NCI-H2227 (cell line): ENCODE measurements around the gene SLC12A9.
A peak's percentile ranks its signal among the peaks of the same experiment; 100 is the strongest.

ENCODE experiments used
- DNase-seq: peaks from one replicate; lab custom pipeline; 2025; ENCODE audit not compliant: unreplicated experiment; lab: John Stamatoyannopoulos, UW

SLC12A9 gene

GRCh38 chr7:100860702-100861615 lies 8.4 kb downstream of the SLC12A9 start:
- DNase-seq: no peak

- DNase-seq: no peak
Measured at GRCh38 chr7:100861616-100861985, 9.1 kb downstream of the SLC12A9 start.

DNA sequence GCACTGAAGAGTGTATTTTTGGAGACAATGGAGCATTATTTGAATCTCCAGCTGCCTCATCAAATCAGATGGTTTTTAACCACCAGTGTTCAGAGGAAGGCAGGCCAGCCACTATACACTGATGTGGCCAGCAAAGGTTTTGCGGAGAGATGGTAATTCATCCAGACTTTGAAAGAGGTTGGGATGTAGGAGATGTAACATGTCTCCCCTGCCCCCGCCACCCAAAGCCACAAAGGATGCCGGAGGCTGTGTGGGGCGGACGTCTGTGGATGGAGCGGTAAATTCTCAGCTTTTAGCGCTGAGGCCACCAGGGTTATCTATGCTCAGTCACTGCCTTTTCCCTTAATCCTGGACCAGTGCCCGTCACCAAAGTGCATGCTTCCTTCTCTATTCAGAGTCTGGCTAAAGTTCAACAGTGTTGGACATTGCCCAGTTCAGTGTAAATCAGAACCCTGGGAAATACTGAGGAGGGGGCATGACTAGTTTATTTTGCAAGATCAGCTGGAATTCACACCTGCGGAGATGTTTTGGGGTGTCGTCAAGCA lies 11.0 kb downstream of the SLC12A9 start:
- no peak for DNase-seq

GRCh38 chr7:100864263-100864845 lies 11.8 kb downstream of the SLC12A9 start:
- DNase-seq: no peak

- DNase-seq: no peak
Measured at GRCh38 chr7:100865372-100865911, 12.9 kb downstream of the SLC12A9 start.

DNA sequence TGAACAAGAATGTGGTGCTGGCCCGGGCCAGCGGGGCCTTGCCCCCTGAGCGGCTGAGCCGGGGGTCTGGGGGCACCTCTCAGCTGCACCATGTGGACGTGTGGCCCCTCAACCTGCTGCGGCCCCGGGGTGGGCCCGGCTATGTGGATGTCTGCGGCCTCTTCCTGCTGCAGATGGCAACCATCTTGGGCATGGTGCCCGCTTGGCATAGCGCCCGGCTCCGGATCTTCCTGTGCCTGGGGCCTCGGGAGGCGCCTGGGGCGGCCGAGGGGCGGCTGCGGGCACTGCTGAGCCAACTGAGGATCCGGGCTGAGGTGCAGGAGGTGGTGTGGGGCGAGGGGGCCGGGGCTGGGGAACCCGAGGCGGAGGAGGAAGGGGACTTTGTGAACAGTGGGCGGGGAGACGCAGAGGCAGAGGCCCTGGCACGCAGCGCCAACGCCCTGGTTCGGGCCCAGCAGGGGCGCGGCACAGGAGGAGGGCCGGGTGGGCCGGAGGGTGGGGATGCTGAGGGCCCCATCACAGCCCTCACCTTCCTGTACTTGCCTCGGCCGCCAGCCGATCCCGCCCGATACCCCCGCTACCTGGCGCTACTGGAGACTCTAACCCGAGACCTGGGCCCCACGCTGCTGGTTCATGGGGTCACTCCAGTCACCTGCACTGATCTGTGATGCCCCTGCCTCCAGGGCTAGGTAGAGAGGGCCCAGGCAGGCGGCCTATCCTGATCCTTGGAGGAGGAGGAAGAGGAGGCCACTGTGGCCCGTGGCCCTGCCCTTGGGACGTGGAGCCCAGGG lies 13.6 kb downstream of the SLC12A9 start:
- DNase-seq: no peak

GRCh38 chr7:100866729-100867039 lies 14.2 kb downstream of the SLC12A9 start:
- no peak for DNase-seq

GRCh38 chr7:100867040-100867775 lies 14.7 kb downstream of the SLC12A9 start, which contains the start of gene TRIP6:
TSS of gene TRIP6 (plus strand) at chr7:100867387. CDS start at chr7:100867498, 111 bp downstream.
- peak; percentile 39 for DNase-seq

- DNase-seq: no peak
Measured at GRCh38 chr7:100867776-100868485, 15.4 kb downstream of the SLC12A9 start.

- DNase-seq: no peak
Measured at GRCh38 chr7:100873599-100874299, 21.2 kb downstream of the SLC12A9 start.

- no peak for DNase-seq
Measured at GRCh38 chr7:100874300-100874576, 21.7 kb downstream of the SLC12A9 start.

DNA sequence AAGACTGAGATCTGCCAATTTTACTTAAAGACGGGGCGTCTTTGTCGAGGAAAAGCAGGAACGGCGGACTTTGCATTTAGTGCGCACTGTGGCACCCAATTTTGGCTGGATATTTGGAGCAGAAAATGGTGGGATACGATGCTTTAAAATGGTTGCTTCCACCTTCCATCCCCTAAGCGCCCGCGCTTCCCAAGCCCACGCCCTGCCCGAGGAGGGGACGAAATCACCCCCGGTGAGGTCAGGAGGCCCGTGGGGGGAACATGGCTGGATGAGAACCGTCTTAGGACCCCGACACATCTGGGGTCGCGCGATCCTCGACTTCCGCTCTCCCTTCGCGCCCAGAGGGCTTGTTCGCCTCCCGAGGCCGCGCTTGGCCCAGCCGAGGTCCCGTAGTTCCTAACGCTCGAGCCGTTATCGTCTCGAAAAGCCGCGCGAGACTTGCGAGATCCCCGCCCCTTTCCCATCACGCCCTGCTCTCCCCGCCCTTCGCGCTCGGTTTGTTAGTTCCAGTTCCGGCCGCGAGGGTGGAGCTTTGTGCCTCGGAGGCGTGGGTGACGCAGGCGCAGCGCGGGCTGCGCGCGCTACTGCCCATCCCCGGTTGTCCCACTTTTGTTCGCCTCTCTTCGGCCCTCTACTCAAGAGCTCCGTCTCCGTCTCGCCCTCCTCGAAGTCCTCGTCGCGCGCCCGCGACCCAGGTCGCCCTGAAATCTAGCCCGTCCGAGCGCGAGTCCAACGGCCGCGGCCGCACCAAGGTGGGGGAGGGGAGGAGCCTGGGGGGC lies 22.3 kb downstream of the SLC12A9 start, which contains the start of gene SRRT:
Gene SRRT (plus strand): TSS at position 527 of the 779 bp plus-strand sequence. CDS start 488 bp downstream, outside the sequence.
- peak; percentile 100 for DNase-seq

DNA sequence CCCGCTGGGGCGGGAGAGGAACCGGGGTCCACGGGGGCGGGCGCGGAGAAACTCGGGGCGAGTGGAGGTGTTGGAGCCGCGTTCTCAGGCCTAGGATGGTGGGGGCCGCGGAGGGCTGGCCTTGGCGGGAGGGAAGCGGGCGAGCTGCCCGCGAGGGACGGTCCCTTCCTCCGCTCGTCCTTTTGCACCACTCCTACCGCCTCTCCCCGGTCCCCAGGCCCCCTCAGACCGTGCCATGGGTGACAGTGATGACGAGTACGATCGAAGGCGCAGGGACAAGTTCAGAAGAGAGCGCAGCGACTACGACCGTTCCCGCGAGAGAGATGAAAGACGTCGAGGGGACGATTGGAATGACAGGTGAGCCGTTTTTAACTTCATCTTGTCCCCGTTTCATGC lies 22.8 kb downstream of the SLC12A9 start:
- peak; percentile 61 for DNase-seq

DNA sequence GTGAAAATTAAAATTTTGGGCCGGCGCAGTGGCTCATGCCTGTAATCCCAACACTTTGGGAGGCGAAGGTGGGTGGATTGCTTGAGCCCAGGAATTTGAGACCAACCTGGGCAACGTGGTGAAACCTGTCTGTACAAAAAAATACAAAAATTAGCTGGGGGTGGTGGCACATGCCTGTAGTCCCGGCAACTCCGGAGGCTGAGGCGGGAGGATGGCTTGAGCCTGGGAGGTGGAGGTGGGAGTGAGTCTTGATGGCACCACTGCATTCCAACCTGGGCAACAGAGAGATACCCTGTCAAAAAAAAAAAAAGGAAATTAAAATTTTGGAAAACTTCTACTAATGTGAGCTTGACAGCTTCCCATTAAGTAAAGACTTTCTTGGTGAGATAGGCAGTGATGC lies 25.5 kb downstream of the SLC12A9 start:
- no peak for DNase-seq

DNA sequence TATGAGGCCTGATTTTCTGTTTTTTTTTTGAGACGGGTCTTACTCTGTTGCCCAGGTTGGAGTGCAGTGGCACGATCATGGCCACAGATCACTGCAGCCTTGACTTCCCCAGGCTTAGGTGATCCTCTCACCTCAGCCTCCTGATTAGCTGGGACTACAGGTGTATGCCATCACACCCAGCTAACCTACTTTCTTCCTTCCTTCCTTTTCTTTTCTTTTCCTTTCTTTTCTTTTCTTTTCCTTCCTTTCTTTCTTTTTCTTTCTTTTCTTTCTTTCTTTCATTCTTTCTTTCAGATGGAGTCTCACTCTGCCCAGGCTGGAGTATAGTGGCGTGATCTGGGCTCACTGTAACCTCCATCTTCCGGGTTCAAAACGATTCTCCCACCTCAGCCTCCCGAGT lies 26.2 kb downstream of the SLC12A9 start:
- no peak for DNase-seq

GRCh38 chr7:100879685-100880261 lies 27.3 kb downstream of the SLC12A9 start:
- no peak for DNase-seq

DNA sequence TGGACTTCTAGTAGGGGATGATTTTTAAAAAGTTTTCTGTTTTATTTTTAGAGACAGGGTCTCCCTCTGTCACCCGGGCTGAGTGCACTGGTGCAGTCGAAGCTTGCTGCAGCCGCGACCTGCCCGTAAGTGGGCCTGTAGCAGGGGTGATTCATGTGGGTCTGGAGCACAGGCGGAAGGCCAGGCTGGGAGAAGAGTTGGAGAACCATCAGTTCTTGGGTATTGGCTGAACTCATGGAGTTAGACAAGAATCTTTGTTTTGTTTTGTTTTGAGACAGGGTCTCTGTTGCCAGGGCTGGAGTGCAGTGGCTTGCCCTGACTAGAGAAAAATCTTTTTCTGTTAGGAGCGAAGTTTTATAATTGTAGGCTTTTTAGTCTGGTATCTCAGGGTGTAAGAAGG lies 28.1 kb downstream of the SLC12A9 start:
- DNase-seq: no peak

GRCh38 chr7:100881136-100881535 lies 28.6 kb downstream of the SLC12A9 start:
- DNase-seq: no peak
